PC-9 (cell line): ENCODE data around the gene IFT81. TPM values are rescaled to one million over a fixed set of nuclear protein-coding genes. Genes with fewer than 3 reads are reported as not detected.

Experiments
- BruUV-seq: library from RNA; stranded (reverse); fragments of 400-500 nt; replicated peaks from 2 replicates; lab custom pipeline; 2021; lab: Mats Ljungman, UMichigan
- CTCF ChIA-PET: fragments of 300-600 bp; sonication (Branson Sonifier 250); formaldehyde crosslinking; loops from one replicate; lab custom pipeline; 2022; ENCODE audit warnings: antibody characterized with exemption; lab: Charles Lee
- POLR2A ChIA-PET: fragments of 300-600 bp; sonication (Branson Sonifier 250); formaldehyde crosslinking; loops from one replicate; lab custom pipeline; 2022; ENCODE audit warnings: antibody characterized with exemption; ENCODE audit not compliant: unreplicated experiment; lab: Charles Lee
- DNase-seq, 2 experiments: peaks; one replicate each; pipeline versions ENCODE4 v3.0.0 to v3.0.0-alpha.2; 2015 to 2022; ENCODE audit warnings: mixed read lengths in 1 of 2
- H2AFZ ChIP-seq: fragments of 200-600 bp; sonication (generic); 2 replicates; pipeline ENCODE4 v1.8.1; 2017; ENCODE audit warnings: antibody characterized with exemption
- H3F3A ChIP-seq: fragments of 200-600 bp; sonication (generic); 2 replicates; pipeline ENCODE4 v1.8.1; 2017; ENCODE audit warnings: antibody characterized with exemption, mild to moderate bottlenecking, low read depth; ENCODE audit not compliant: insufficient read depth
- H3K27ac ChIP-seq: fragments of 200-600 bp; sonication (generic); 2 replicates; pipeline ENCODE4 v1.6.1; 2016; ENCODE audit warnings: mixed run types
- H3K27me3 ChIP-seq: fragments of 200-600 bp; sonication (generic); 2 replicates; pipeline ENCODE4 v1.6.1; 2016; ENCODE audit warnings: low read depth, mixed run types; ENCODE audit not compliant: insufficient read depth
- H3K36me3 ChIP-seq: fragments of 200-600 bp; sonication (generic); 2 replicates; pipeline ENCODE4 v1.6.1; 2016; ENCODE audit warnings: low read depth, mixed run types
- H3K4me1 ChIP-seq: fragments of 200-600 bp; sonication (generic); replicated peaks from 2 replicates; pipeline ENCODE4 v1.6.1; 2016; ENCODE audit warnings: mixed run types; ENCODE audit not compliant: insufficient read depth
- H3K4me2 ChIP-seq: fragments of 200-600 bp; sonication (generic); 2 replicates; pipeline ENCODE4 v1.6.1; 2017; ENCODE audit warnings: mixed run types
- H3K4me3 ChIP-seq: fragments of 200-600 bp; sonication (generic); 2 replicates; pipeline ENCODE4 v1.6.1; 2016; ENCODE audit warnings: mixed run types
- H3K79me2 ChIP-seq: fragments of 200-600 bp; sonication (generic); 2 replicates; pipeline ENCODE4 v1.6.1; 2017; ENCODE audit warnings: low read depth, mixed run types
- H3K9me2 ChIP-seq: fragments of 200-600 bp; sonication (generic); 2 replicates; pipeline ENCODE4 v1.8.1; 2017; ENCODE audit warnings: mild to moderate bottlenecking; ENCODE audit not compliant: insufficient read depth
- H3K9me3 ChIP-seq: fragments of 200-600 bp; sonication (generic); 2 replicates; pipeline ENCODE4 v1.8.1; 2016; ENCODE audit warnings: low read depth; ENCODE audit not compliant: insufficient read depth
- H4K20me1 ChIP-seq: fragments of 200-600 bp; sonication (generic); 2 replicates; pipeline ENCODE4 v1.8.1; 2017; ENCODE audit not compliant: insufficient read depth
- CTCF ChIP-seq: fragments of 200-600 bp; sonication (generic); conservative IDR thresholded peaks from 2 replicates; pipeline ENCODE4 v1.6.1; 2017; ENCODE audit warnings: mixed run types, antibody characterized with exemption, mild to moderate bottlenecking, moderate library complexity
- EZH2 ChIP-seq: fragments of 200-600 bp; sonication (generic); IDR thresholded peaks from 2 replicates; pipeline ENCODE4 v1.8.0; 2017; ENCODE audit warnings: antibody characterized with exemption, low read depth
- intact Hi-C: fragments of 100-400 bp; cut with micrococcal nuclease; formaldehyde crosslinking; loops from one replicate; pipeline ENCODE4 v1.10.0; 2022; ENCODE audit not compliant: unreplicated experiment
- total RNA-seq: library from RNA; stranded (reverse); gene quantifications from 2 replicates; pipeline ENCODE4 v1.2.3, GENCODE V29; 2021

The IFT81 gene
- total RNA-seq, 1 experiment from 2014 or later, result 19.3 TPM

- no peak for TF ChIP-seq CTCF
- TF ChIP-seq EZH2, result no peak
- H3K4me2 ChIP-seq, result no peak overlapping the region
- H3F3A ChIP-seq, result peaks cover 16% of the 10 kb centered on the region; the same call in 1 of the 2 replicates
- H3K27me3 ChIP-seq, result no peaks in the 10 kb centered on the region
- POLR2A ChIA-PET, result interaction anchor here (0.6 kb wide), 1 partner anchor 18 kb away, joined by 4 read pairs; no protein-coding TSS in a partner anchor
- H3K79me2 ChIP-seq, result no peaks in the 10 kb centered on the region
- H3K4me1 ChIP-seq, result peaks cover 29% of the 10 kb centered on the region
- H3K9me3 ChIP-seq, result no peaks in the 10 kb centered on the region
- H3K27ac ChIP-seq, result no peak overlapping the region
- no peak for DNase-seq
- H2AFZ ChIP-seq, result no peak overlapping the region
- intact Hi-C loops, result no loop called here
- no peak overlapping the region for H3K4me3 ChIP-seq
- CTCF ChIA-PET, result interaction anchor here (0.6 kb wide), 1 partner anchor 42 kb away, joined by 5 read pairs; no protein-coding TSS in a partner anchor
- H4K20me1 ChIP-seq, result no peaks in the 10 kb centered on the region
- H3K9me2 ChIP-seq, result no peaks in the 10 kb centered on the region
- BruUV-seq, result no TSS peak
- H3K36me3 ChIP-seq, result no peaks in the 10 kb centered on the region
These were observed 142.3 kb downstream of the IFT81 start for GRCh38 chr12:110266381-110266960.

- no peak overlapping the region for H3K4me2 ChIP-seq
- no peak overlapping the region for H3K4me3 ChIP-seq
- CTCF ChIA-PET, result interaction anchor here (0.6 kb wide), 1 partner anchor 42 kb away, joined by 5 read pairs; no protein-coding TSS in a partner anchor
- DNase-seq, result peak in 1 of 2 experiments; percentile 39
- H3F3A ChIP-seq, result peaks cover 16% of the 10 kb centered on the region; the same call in 1 of the 2 replicates
- H3K27me3 ChIP-seq, result no peaks in the 10 kb centered on the region
- POLR2A ChIA-PET, result interaction anchor here (0.6 kb wide), 1 partner anchor 19 kb away, joined by 4 read pairs; no protein-coding TSS in a partner anchor
- no TSS peak for BruUV-seq
- no peaks in the 10 kb centered on the region for H3K9me3 ChIP-seq
- H3K4me1 ChIP-seq, result peaks cover 34% of the 10 kb centered on the region
- no peaks in the 10 kb centered on the region for H4K20me1 ChIP-seq
- no peak overlapping the region for H2AFZ ChIP-seq
- H3K79me2 ChIP-seq, result no peaks in the 10 kb centered on the region
- no peaks in the 10 kb centered on the region for H3K9me2 ChIP-seq
- no peak for TF ChIP-seq CTCF
- TF ChIP-seq EZH2, result no peak
- no peak overlapping the region for H3K27ac ChIP-seq
- H3K36me3 ChIP-seq, result no peaks in the 10 kb centered on the region
- intact Hi-C loops, result no loop called here
These were observed 142.9 kb downstream of the IFT81 start for GRCh38 chr12:110266980-110267620.

Other genes with a start within 250 kb of the IFT81 start
- gene GLTP, start 243.8 kb upstream of the IFT81 start, total RNA-seq, result 30.3 and 31.8 TPM in 2 replicates
- 17.6 and 19.2 TPM in 2 replicates for gene TCHP, start 224.1 kb upstream of the IFT81 start, total RNA-seq
- 27.2 and 36.7 TPM in 2 replicates for gene GIT2, start 128.0 kb upstream of the IFT81 start, total RNA-seq
- gene ANKRD13A, start 124.9 kb upstream of the IFT81 start, total RNA-seq, result 61.8 and 66.9 TPM in 2 replicates
- gene C12orf76, start 75.8 kb upstream of the IFT81 start, total RNA-seq, result 29.2 and 29.4 TPM in 2 replicates
- 127 and 154 TPM in 2 replicates for gene ATP2A2, start 156.9 kb downstream of the IFT81 start, total RNA-seq